Measurements from ENCODE around the gene GP1BB.

DNA sequence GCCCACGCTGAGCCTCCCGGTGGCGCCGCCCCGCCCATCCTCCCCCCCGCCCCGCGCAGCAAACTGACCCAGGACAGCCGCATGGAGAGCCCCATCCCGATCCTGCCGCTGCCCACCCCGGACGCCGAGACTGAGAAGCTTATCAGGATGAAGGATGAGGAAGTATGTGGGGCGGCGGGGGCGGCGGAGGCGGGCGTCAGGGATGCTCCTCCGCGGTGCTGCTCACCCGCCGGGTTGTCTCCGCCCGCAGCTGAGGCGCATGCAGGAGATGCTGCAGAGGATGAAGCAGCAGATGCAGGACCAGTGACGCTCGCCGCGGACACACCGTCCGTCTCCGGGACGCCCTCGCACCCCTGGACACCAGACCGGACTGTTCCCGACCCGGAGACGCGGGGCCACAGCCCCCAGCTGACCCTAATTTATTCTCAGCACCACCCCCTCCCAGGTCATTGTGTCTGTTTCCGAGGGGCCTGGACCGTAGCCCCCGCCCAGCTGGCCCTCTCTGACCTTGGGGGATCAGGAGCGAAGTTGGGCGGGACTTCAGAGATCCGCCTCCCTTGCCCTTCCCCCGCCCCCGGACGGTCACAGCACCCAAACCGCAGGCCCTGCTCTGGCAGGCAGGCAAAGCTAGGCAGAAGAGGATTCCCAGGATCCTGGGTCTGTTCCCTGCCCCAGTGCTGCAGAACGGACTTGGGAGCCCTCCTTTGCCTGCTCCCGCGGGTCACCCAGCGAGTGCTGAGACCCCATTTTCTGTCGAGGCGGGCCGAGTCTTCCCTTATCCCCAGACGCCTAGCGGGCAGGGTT, 959 bp upstream of the GP1BB start:
- TF ChIP-seq POLR2A (IDR thresholded peaks at IDR 0.05; ENCODE audit: low read length) (no peak), GATA1 (IDR thresholded peaks at IDR 0.05; ENCODE audit: low read depth, low read length) (no peak)
